B cell (primary cell): ENCODE measurements around the gene NPY1R. TPM values are rescaled to one million over a fixed set of nuclear protein-coding genes. Genes with fewer than 3 reads are reported as not detected.
A peak's percentile ranks its signal among the peaks of the same experiment; 100 is the strongest.

Experiments
- ATAC-seq: fragments of 200-7000 bp; cut with Tn5 transposase; one replicate; pipeline ENCODE4 v1.10.0; 2021; ENCODE audit warnings: low read depth, mild to moderate bottlenecking, moderate number of reproducible peaks, moderate library complexity
- CTCF ChIA-PET: fragments of 350-600 bp; sonication (Branson Sonifier 250); formaldehyde crosslinking; loops from one replicate; lab custom pipeline; 2021; ENCODE audit warnings: antibody characterized with exemption, inconsistent platforms; lab: Charles Lee
- POLR2A ChIA-PET: fragments of 350-600 bp; sonication (Branson Sonifier 250); formaldehyde crosslinking; loops from one replicate; lab custom pipeline; 2021; ENCODE audit warnings: antibody characterized with exemption; lab: Charles Lee
- DNase-seq: peaks from one replicate; pipeline ENCODE4 v3.0.0; 2013
- H2AFZ ChIP-seq: 2 replicates; pipeline ENCODE4 v1.6.1; 2012; ENCODE audit warnings: mild to moderate bottlenecking, low read depth, low read length; ENCODE audit not compliant: insufficient read depth, poor library complexity, severe bottlenecking
- H3K27ac ChIP-seq, 2 donors: 1 replicate in 1 of 2; 2 replicates in 1 of 2; pipeline ENCODE4 v1.5.1; 2012 to 2013; ENCODE audit warnings: low read length in 2 of 2, mild to moderate bottlenecking in 2 of 2, moderate library complexity in 1 of 2
- H3K27me3 ChIP-seq, 4 experiments: fragments of 200-600 bp in 1 of 4; sonication (generic) in 1 of 4; replicated peaks in 1 of 4; 1 replicate in 2 of 4; 2 replicates in 2 of 4; pipeline versions ENCODE4 v1.6.1 to v1.7.0; 2013 to 2016; ENCODE audit warnings: low read length in 3 of 4, mild to moderate bottlenecking in 2 of 4, mixed read lengths in 1 of 4, moderate library complexity in 1 of 4; ENCODE audit not compliant: insufficient read depth in 4 of 4, control insufficient read depth in 3 of 4; ENCODE audit errors: control extremely low read depth in 1 of 4
- H3K36me3 ChIP-seq, 2 experiments: replicated peaks in 1 of 2; 1 replicate in 1 of 2; 2 replicates in 1 of 2; pipeline versions ENCODE4 v1.6.1 to v1.7.1; 2013; ENCODE audit warnings: low read length in 1 of 2; ENCODE audit not compliant: insufficient read depth in 2 of 2, control insufficient read depth in 1 of 2; ENCODE audit errors: control extremely low read depth in 1 of 2, extremely low read depth in 1 of 2
- H3K4me1 ChIP-seq, 2 donors: fragments of 200-600 bp in 1 of 2; sonication (generic) in 1 of 2; 1 replicate in 1 of 2; 2 replicates in 1 of 2; pipeline versions ENCODE4 v1.5.1 to v1.6.1; 2013 to 2017; ENCODE audit warnings: low read length in 2 of 2; ENCODE audit not compliant: control insufficient read depth in 2 of 2, insufficient read depth in 2 of 2
- H3K4me2 ChIP-seq: replicated peaks from 2 replicates; pipeline ENCODE3; 2012; ENCODE audit warnings: mild to moderate bottlenecking, low read depth, low read length; ENCODE audit not compliant: poor library complexity, severe bottlenecking
- H3K4me3 ChIP-seq, 5 experiments: fragments of 200-600 bp in 1 of 5; sonication (generic) in 1 of 5; 1 replicate in 3 of 5; 2 replicates in 2 of 5; pipeline versions ENCODE4 v1.5.1 to v1.7.0; 2011 to 2016; ENCODE audit warnings: low read length in 4 of 5, mild to moderate bottlenecking in 4 of 5, low read depth in 2 of 5, control low read depth in 1 of 5, moderate library complexity in 1 of 5; ENCODE audit not compliant: insufficient read depth in 1 of 5; ENCODE audit errors: control extremely low read depth in 1 of 5, extremely low read depth in 1 of 5
- H3K79me2 ChIP-seq: fragments of 200-600 bp; sonication (generic); one replicate; pipeline ENCODE4 v1.6.0; 2016; ENCODE audit warnings: low read length; ENCODE audit not compliant: control insufficient read depth, insufficient read depth
- H3K9ac ChIP-seq: fragments of 200-600 bp; sonication (generic); 2 replicates; pipeline ENCODE4 v1.6.1; 2017; ENCODE audit warnings: mild to moderate bottlenecking, low read length, moderate library complexity
- H3K9me3 ChIP-seq, 3 donors: one replicate each; pipeline versions ENCODE4 v1.6.1 to v1.7.1; 2013; ENCODE audit warnings: low read length in 2 of 3; ENCODE audit not compliant: control insufficient read depth in 2 of 3, insufficient read depth in 1 of 3; ENCODE audit errors: control extremely low read depth in 1 of 3
- H4K20me1 ChIP-seq: 2 replicates; pipeline ENCODE4 v1.6.0; 2012; ENCODE audit warnings: mild to moderate bottlenecking, low read length; ENCODE audit not compliant: insufficient read depth, control insufficient read depth, poor library complexity, severe bottlenecking
- H3K27ac Mint-ChIP-seq: one replicate; pipeline ENCODE4 v1.8.0; 2021; ENCODE audit warnings: mixed read lengths
- H3K27me3 Mint-ChIP-seq: one replicate; pipeline ENCODE4 v1.8.0; 2021; ENCODE audit warnings: mixed read lengths
- H3K4me1 Mint-ChIP-seq: one replicate; pipeline ENCODE4 v1.8.0; 2021; ENCODE audit warnings: mixed read lengths
- H3K4me3 Mint-ChIP-seq: one replicate; pipeline ENCODE4 v1.8.0; 2021; ENCODE audit warnings: mixed read lengths
- H3K9me3 Mint-ChIP-seq: one replicate; pipeline ENCODE4 v1.8.0; 2022; ENCODE audit warnings: mixed read lengths; ENCODE audit not compliant: insufficient read depth
- EZH2 ChIP-seq: IDR thresholded peaks from 2 replicates; pipeline ENCODE4 v1.6.1; 2012; ENCODE audit warnings: borderline replicate concordance, low read depth, mild to moderate bottlenecking, moderate library complexity, low read length; ENCODE audit not compliant: insufficient read depth, poor library complexity, severe bottlenecking
- WGBS: methylation state at CpG from one replicate; pipeline ENCODE4 v1.1.5; 2013; ENCODE audit warnings: missing lambda C conversion rate; ENCODE audit not compliant: insufficient coverage; 5-methylcytosine and 5-hydroxymethylcytosine counted together
- intact Hi-C: fragments of 100-400 bp; cut with micrococcal nuclease; formaldehyde crosslinking; loops from one replicate; pipeline ENCODE4 v1.10.0; 2022
- polyA plus RNA-seq: library from polyadenylated mRNA; depleted of rRNA; stranded (reverse); fragments of >200 nt; gene quantifications from 2 replicates; pipeline ENCODE4 v1.2.3, GENCODE V29; 2012
- total RNA-seq, 2 donors: library from RNA; stranded (reverse); fragments of 120-200 nt in 1 of 2; gene quantifications; 1 replicate in 1 of 2; 2 replicates in 1 of 2; pipeline versions ENCODE4 v1.2.3 to v1.2.4, GENCODE V29; 2013 to 2022
- TF ChIP-seq, protein P1 (sequence below): fragments of 200-600 bp; IDR thresholded peaks from one replicate; pipeline ENCODE4 v1.8.0; 2022; ENCODE audit warnings: antibody characterized with exemption, mild to moderate bottlenecking

Gene NPY1R
- total and polyA plus RNA-seq, 2 donors (not counting 1 experiment from before 2014, with no cell fraction given) = not detected

DNA sequence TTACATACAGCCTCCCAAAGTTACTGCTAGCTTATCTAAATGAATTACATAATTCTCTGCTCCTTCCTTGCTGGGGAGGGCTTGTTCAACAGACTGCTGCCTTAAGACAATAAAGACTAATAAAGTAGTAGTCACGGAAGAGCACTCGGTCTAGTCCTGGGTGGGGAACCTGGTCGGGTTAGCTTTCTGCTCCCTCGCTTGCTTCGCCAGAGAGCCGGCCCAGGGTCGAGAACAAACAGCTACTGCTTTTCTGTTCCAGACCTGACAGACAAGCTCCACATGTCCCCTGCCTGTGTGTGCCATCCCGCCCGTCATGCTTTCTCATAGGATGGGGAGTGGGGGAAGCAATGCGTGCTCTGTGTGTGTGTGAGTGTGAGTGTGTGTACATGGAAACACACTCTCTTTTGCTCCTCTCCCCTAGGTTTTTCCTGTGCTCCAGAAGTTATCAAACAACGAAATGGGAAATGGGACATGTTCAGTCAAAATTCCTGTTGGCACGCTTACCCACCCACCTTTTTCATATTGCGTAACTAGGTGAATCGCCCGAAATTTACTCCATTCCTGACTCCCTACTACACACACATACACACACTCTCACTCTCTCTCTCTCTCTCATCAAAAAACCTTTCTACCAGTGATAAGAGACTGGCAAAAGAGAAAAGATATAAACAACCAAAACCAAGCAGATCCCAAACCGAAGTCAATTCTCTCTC, 1.3 kb downstream of the NPY1R start:
- H2AFZ ChIP-seq = peak overlapping the region; percentile 61
- H3K4me2 ChIP-seq = peak overlapping the region; percentile 74
- DNase-seq (no peak), ATAC-seq (no peak)
- H3K4me3 ChIP-seq = no peak overlapping the region
- peaks cover 16% of the 10 kb centered on the region for H3K4me1 Mint-ChIP-seq
- no peak overlapping the region for H3K27ac ChIP-seq
- H3K9me3 Mint-ChIP-seq = no peaks in the 10 kb centered on the region
- ChIA-PET POLR2A (no interaction called here), CTCF (interaction anchor here (1.2 to 1.9 kb wide), 2 partner anchors 42 to 833 kb away, joined by 4 to 6 read pairs; no protein-coding TSS in a partner anchor)
- intact Hi-C loops = loop anchor here (5.0 kb wide), 1 partner anchor 284 kb away; no protein-coding TSS in a partner anchor
- H3K4me3 Mint-ChIP-seq = peak overlapping the region; percentile 42
- 57% methylated on average over 14 of the region's 16 CpGs for WGBS
- peaks cover 49% of the 10 kb centered on the region for H3K27me3 Mint-ChIP-seq
- H3K9ac ChIP-seq = no peak overlapping the region
- no peak overlapping the region for H3K27ac Mint-ChIP-seq
- no peaks in the 10 kb centered on the region for H3K79me2 ChIP-seq
- H4K20me1 ChIP-seq = no peaks in the 10 kb centered on the region
- peaks cover 0 to 29% (median 17%) of the 10 kb centered on the region in 4 experiments for H3K27me3 ChIP-seq
- H3K9me3 ChIP-seq = peaks cover 0 to 4% (median 0%) of the 10 kb centered on the region in 3 donors
- no peaks in the 10 kb centered on the region for H3K36me3 ChIP-seq
- TF ChIP-seq EZH2 = no peak
- peaks cover 14 to 21% of the 10 kb centered on the region in 2 donors for H3K4me1 ChIP-seq

DNA sequence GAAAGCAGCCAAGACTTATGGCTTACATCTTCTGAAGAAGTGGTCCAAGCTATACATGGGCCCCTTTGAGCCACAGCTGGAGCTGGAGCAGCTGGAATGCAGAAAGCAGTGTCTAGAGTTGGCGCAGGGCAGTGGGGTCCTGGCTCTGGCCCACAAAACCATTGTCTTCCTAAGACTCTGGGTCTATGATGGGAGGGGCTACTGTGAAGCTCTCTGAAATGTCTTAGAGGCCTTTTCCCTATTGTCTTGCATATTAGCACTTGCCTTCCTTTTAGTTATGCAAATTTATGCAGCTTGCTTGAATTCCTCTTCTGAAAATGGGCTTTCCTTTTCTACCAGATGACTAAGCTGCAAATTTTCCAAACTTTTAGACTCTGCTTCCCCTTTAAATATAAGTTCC, 15.3 kb downstream of the NPY1R start:
- H3K27me3 ChIP-seq = no peaks in the 10 kb centered on the region
- no peaks in the 10 kb centered on the region for H4K20me1 ChIP-seq
- peaks cover 6% of the 10 kb centered on the region for H3K9me3 Mint-ChIP-seq
- H3K27ac Mint-ChIP-seq = no peak overlapping the region
- no peak for DNase-seq
- TF ChIP-seq, protein P1, sequence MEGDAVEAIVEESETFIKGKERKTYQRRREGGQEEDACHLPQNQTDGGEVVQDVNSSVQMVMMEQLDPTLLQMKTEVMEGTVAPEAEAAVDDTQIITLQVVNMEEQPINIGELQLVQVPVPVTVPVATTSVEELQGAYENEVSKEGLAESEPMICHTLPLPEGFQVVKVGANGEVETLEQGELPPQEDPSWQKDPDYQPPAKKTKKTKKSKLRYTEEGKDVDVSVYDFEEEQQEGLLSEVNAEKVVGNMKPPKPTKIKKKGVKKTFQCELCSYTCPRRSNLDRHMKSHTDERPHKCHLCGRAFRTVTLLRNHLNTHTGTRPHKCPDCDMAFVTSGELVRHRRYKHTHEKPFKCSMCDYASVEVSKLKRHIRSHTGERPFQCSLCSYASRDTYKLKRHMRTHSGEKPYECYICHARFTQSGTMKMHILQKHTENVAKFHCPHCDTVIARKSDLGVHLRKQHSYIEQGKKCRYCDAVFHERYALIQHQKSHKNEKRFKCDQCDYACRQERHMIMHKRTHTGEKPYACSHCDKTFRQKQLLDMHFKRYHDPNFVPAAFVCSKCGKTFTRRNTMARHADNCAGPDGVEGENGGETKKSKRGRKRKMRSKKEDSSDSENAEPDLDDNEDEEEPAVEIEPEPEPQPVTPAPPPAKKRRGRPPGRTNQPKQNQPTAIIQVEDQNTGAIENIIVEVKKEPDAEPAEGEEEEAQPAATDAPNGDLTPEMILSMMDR = no peak
- no peak for TF ChIP-seq EZH2
- peaks cover 1 to 11% (median 9%) of the 10 kb centered on the region in 3 donors for H3K9me3 ChIP-seq
- ATAC-seq = no peak
- H3K79me2 ChIP-seq = no peaks in the 10 kb centered on the region
- H3K4me1 Mint-ChIP-seq = no peaks in the 10 kb centered on the region
- intact Hi-C loops = no loop called here
- H3K4me3 ChIP-seq = no peak overlapping the region
- no CpG with 5 or more reads among the region's 1 CpG for WGBS
- CTCF ChIA-PET = no interaction called here
- no peak overlapping the region for H3K9ac ChIP-seq
- peaks cover 16% of the 10 kb centered on the region for H3K27me3 Mint-ChIP-seq
- POLR2A ChIA-PET = no interaction called here
- H2AFZ ChIP-seq = no peak overlapping the region
- no peaks in the 10 kb centered on the region for H3K4me1 ChIP-seq
- H3K36me3 ChIP-seq = no peaks in the 10 kb centered on the region
- H3K4me2 ChIP-seq = no peak overlapping the region
- H3K27ac ChIP-seq = no peak overlapping the region
- H3K4me3 Mint-ChIP-seq = no peak overlapping the region
